KMS-11 (cell line): ENCODE measurements around the gene NME7.

Source experiments
- H2AFZ ChIP-seq: fragments of 200-600 bp; sonication (generic); 2 replicates; pipeline ENCODE4 v1.6.1; 2016; ENCODE audit warnings: antibody characterized with exemption, mixed run types, low read depth
- H3K27ac ChIP-seq: fragments of 200-600 bp; sonication (generic); 2 replicates; pipeline ENCODE4 v1.6.1; 2016; ENCODE audit warnings: mild to moderate bottlenecking, mixed run types
- H3K27me3 ChIP-seq: fragments of 200-600 bp; sonication (generic); 2 replicates; pipeline ENCODE4 v1.6.1; 2017; ENCODE audit warnings: mild to moderate bottlenecking, low read depth, mixed run types, moderate library complexity; ENCODE audit not compliant: insufficient read depth
- H3K36me3 ChIP-seq: fragments of 200-600 bp; sonication (generic); 2 replicates; pipeline ENCODE4 v1.6.1; 2017; ENCODE audit warnings: mild to moderate bottlenecking, mixed run types; ENCODE audit not compliant: insufficient read depth
- H3K4me1 ChIP-seq: fragments of 200-600 bp; sonication (generic); 2 replicates; pipeline ENCODE4 v1.6.1; 2016; ENCODE audit warnings: mild to moderate bottlenecking, low read depth, mixed run types; ENCODE audit not compliant: poor library complexity, severe bottlenecking
- H3K4me2 ChIP-seq: fragments of 200-600 bp; sonication (generic); 2 replicates; pipeline ENCODE4 v1.7.0; 2016; ENCODE audit warnings: mild to moderate bottlenecking, mixed run types
- H3K4me3 ChIP-seq: fragments of 200-600 bp; sonication (generic); IDR thresholded peaks from 2 replicates; pipeline ENCODE4 v1.6.1; 2017; ENCODE audit warnings: low read depth, low read length, mixed read lengths; ENCODE audit not compliant: insufficient read depth
- H3K79me2 ChIP-seq: fragments of 200-600 bp; sonication (generic); 2 replicates; pipeline ENCODE4 v1.6.1; 2016; ENCODE audit warnings: low read depth, mixed run types; ENCODE audit not compliant: insufficient read depth
- H3K9ac ChIP-seq: fragments of 200-600 bp; sonication (generic); 2 replicates; pipeline ENCODE4 v1.6.1; 2016; ENCODE audit warnings: mild to moderate bottlenecking, mixed run types
- H4K20me1 ChIP-seq: fragments of 200-600 bp; sonication (generic); 2 replicates; pipeline ENCODE4 v1.6.1; 2016; ENCODE audit warnings: mild to moderate bottlenecking, mixed run types; ENCODE audit not compliant: insufficient read depth
- TF ChIP-seq, protein P1 (sequence below): fragments of 200-600 bp; sonication (generic); conservative IDR thresholded peaks from 2 replicates; pipeline ENCODE4 v1.6.1; 2017; ENCODE audit warnings: low read depth, mild to moderate bottlenecking, antibody characterized with exemption, low read length, moderate library complexity, mixed read lengths

NME7 gene

DNA sequence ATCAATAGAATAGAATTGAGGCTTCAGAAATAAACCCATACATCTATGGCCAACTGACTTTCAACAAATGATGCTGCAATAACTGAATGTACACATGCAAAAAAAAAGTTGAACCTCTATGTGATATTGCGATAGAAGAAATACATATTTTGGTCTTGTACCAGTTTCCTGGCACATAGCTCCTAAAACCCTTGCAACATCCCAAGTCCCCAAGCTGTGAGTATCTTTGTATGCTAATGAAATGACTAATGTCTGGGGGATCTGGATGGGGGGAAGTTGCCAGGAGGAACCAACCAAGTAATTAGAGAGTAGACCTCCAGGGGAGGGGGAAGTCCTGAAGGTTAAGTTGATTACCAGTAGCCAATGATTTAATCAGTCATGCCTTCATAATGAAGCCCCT is 24.8 kb upstream of the NME7 start:
- no peak overlapping the region for H3K4me2 ChIP-seq
- no peak overlapping the region for H3K9ac ChIP-seq
- H3K27ac ChIP-seq: no peak overlapping the region
- TF ChIP-seq, protein P1, sequence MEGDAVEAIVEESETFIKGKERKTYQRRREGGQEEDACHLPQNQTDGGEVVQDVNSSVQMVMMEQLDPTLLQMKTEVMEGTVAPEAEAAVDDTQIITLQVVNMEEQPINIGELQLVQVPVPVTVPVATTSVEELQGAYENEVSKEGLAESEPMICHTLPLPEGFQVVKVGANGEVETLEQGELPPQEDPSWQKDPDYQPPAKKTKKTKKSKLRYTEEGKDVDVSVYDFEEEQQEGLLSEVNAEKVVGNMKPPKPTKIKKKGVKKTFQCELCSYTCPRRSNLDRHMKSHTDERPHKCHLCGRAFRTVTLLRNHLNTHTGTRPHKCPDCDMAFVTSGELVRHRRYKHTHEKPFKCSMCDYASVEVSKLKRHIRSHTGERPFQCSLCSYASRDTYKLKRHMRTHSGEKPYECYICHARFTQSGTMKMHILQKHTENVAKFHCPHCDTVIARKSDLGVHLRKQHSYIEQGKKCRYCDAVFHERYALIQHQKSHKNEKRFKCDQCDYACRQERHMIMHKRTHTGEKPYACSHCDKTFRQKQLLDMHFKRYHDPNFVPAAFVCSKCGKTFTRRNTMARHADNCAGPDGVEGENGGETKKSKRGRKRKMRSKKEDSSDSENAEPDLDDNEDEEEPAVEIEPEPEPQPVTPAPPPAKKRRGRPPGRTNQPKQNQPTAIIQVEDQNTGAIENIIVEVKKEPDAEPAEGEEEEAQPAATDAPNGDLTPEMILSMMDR: no peak
- no peaks in the 10 kb centered on the region for H3K27me3 ChIP-seq
- no peaks in the 10 kb centered on the region for H4K20me1 ChIP-seq
- no peaks in the 10 kb centered on the region for H3K36me3 ChIP-seq
- H3K4me3 ChIP-seq: no peak overlapping the region
- no peaks in the 10 kb centered on the region for H3K79me2 ChIP-seq
- no peaks in the 10 kb centered on the region for H3K4me1 ChIP-seq
- H2AFZ ChIP-seq: no peak overlapping the region

DNA sequence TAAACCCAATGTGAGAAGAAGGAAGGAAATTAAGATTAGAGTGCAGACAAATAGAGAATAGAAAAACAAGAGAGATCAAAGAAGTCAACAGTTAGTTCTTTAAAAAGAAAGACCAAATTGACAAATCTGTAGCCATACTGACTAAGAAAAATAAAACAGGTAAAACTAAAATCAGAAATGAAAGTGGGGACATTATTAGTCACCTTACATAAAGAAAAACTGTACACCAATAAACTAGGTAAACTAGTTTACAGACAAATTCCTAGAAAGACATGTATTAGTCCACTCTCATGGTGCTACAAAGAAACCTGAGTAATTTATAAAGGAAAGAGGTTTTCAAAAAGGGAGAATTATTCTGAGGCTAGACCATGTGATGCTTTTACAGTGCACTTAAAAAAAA is 22.7 kb upstream of the NME7 start:
- H3K27me3 ChIP-seq: no peaks in the 10 kb centered on the region
- H3K79me2 ChIP-seq: no peaks in the 10 kb centered on the region
- H3K9ac ChIP-seq: no peak overlapping the region
- TF ChIP-seq, protein P1: no peak
- H3K27ac ChIP-seq: no peak overlapping the region
- no peak overlapping the region for H3K4me3 ChIP-seq
- H2AFZ ChIP-seq: no peak overlapping the region
- no peak overlapping the region for H3K4me2 ChIP-seq
- no peaks in the 10 kb centered on the region for H3K36me3 ChIP-seq
- H3K4me1 ChIP-seq: no peaks in the 10 kb centered on the region
- H4K20me1 ChIP-seq: no peaks in the 10 kb centered on the region

DNA sequence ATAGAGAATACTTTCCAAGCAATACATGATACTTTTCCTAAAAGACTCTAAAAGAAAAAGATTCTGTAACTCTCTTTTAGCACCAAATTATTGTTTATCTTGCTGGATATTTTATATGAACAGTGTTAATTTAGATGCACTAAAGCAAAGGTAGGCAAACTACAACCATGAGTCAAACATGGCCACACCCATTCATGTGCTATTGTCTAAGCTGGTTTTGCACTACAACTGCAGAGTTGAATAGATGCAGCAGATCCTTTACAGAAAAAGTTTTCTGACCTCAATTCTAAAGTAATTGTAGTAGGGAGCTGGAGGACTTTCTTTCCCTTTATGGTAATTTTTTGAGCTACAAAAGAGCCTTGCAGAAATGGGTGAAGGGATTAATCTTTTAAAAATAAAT is 19.8 kb upstream of the NME7 start:
- Histone ChIP-seq H3K4me2 (no peak overlapping the region), H3K4me1 (no peaks in the 10 kb centered on the region), H3K9ac (no peak overlapping the region), H3K36me3 (no peaks in the 10 kb centered on the region), H3K27me3 (no peaks in the 10 kb centered on the region), H3K4me3 (no peak overlapping the region), H3K27ac (no peak overlapping the region), H2AFZ (no peak overlapping the region), H3K79me2 (no peaks in the 10 kb centered on the region), H4K20me1 (no peaks in the 10 kb centered on the region)
- TF ChIP-seq, protein P1: no peak

DNA sequence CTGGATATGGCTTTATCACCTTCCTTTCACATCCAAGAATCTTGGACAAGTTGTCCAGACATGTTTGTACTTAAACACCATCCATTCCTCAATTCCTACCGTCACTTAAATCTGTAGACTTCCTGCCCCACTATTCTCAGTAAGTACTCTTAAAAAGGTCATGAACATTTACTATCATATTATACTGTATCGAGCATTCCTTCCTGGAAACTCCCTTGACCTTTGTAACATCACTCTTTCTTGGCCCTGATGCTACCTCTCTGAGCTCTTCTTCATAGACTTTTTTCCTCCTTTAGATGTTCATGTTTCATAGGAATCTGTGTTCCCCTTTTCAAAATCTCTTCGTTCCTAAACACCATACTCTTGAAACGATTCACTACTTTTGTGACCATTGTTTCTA is 15.9 kb upstream of the NME7 start:
- Histone ChIP-seq H2AFZ (no peak overlapping the region), H3K4me1 (no peaks in the 10 kb centered on the region), H3K4me3 (no peak overlapping the region), H3K27me3 (no peaks in the 10 kb centered on the region), H3K9ac (no peak overlapping the region), H4K20me1 (no peaks in the 10 kb centered on the region), H3K4me2 (no peak overlapping the region), H3K27ac (no peak overlapping the region), H3K79me2 (no peaks in the 10 kb centered on the region), H3K36me3 (no peaks in the 10 kb centered on the region)
- TF ChIP-seq, protein P1: no peak

DNA sequence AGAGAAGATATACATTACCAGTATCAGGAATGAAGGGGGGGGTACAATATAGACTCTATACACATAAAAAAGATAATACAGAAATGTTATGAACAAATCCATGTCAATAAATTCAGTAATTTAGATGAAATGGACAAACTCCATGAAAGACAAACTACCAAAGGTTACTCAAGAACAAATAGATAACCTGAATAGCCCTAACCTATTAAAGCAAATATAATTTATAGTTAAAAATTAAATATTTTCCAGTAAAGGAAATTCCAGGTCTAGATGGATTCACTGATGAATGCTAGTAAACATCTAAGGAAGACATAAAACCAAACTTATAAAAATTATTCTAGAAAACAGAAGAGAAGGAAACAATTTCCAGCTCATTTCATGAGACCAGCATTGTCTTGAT is 13.6 kb upstream of the NME7 start:
- Histone ChIP-seq H3K79me2 (no peaks in the 10 kb centered on the region), H3K4me2 (no peak overlapping the region), H4K20me1 (no peaks in the 10 kb centered on the region), H3K27me3 (no peaks in the 10 kb centered on the region), H3K36me3 (no peaks in the 10 kb centered on the region), H3K9ac (no peak overlapping the region), H3K4me1 (no peaks in the 10 kb centered on the region), H3K27ac (no peak overlapping the region), H3K4me3 (no peak overlapping the region), H2AFZ (no peak overlapping the region)
- TF ChIP-seq, protein P1: no peak
